Hair follicle dermal papilla cell (primary cell): ENCODE results near the gene TLR5. TPM values are rescaled to one million over a fixed set of nuclear protein-coding genes. Genes with fewer than 3 reads are reported as not detected.

Experiments used
- total RNA-seq: library from RNA; depleted of rRNA; stranded (reverse); fragments of >200 nt; gene quantifications from 2 replicates; pipeline ENCODE4 v1.2.3, GENCODE V29; 2012

Gene TLR5, protein sequence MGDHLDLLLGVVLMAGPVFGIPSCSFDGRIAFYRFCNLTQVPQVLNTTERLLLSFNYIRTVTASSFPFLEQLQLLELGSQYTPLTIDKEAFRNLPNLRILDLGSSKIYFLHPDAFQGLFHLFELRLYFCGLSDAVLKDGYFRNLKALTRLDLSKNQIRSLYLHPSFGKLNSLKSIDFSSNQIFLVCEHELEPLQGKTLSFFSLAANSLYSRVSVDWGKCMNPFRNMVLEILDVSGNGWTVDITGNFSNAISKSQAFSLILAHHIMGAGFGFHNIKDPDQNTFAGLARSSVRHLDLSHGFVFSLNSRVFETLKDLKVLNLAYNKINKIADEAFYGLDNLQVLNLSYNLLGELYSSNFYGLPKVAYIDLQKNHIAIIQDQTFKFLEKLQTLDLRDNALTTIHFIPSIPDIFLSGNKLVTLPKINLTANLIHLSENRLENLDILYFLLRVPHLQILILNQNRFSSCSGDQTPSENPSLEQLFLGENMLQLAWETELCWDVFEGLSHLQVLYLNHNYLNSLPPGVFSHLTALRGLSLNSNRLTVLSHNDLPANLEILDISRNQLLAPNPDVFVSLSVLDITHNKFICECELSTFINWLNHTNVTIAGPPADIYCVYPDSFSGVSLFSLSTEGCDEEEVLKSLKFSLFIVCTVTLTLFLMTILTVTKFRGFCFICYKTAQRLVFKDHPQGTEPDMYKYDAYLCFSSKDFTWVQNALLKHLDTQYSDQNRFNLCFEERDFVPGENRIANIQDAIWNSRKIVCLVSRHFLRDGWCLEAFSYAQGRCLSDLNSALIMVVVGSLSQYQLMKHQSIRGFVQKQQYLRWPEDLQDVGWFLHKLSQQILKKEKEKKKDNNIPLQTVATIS
- total RNA-seq = 0.81 and 0.85 TPM in 2 replicates

DNA sequence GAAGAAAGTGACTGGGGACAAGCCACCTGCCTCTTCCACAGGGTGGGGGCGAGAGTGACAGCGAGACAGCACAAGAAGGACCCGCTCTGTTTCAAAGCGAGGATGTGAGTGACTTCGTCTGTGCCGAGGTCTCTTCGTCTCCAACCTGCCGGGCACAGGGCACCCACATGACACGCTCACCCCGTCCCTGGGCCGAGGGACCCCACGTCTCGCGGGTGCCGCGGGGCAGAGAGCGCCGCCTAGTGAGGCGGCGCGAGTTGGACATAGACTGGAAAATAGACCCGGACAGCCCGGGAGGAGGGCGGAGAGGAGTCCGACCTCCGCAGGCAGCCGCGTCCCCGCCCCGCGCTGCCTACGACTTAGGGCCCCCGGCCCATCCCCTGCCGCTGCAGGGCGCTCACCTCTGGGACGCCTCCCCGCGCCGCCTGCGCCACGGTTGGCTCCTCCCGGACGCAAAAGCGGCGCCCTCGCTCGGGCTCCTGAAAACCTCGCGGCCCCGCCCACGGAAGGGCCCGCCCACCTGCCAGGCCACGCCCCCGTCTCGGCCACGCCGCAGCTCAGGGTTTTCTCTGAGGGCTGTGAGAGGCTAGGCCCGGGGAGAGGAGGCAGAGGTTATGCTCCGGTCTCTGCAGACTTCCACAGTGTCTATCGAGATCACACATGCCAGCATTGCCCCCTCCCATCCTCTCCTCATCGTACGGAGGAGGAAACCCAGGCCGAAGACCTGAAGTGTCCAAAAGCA, at the start of gene TLR5:
TLR5 (minus strand) TSS at position 454 of the 742 bp plus-strand sequence. CDS start 30,217 bp downstream, outside the sequence.

Other genes starting within 250 kb of the TLR5 start
- gene SUSD4, start 220.9 kb upstream of the TLR5 start, total RNA-seq = not detected in 2 replicates